Retina (tissue), 1 donor: ENCODE measurements around the gene ANXA11.
"Not testable (repeated sequence)": the region's sequence is repeated elsewhere in the genome, so short reads cannot be mapped to it uniquely, and the experiment has no call there.

Experiments used
- DNase-seq: peaks from one replicate; pipeline ENCODE4 v3.0.0-alpha.2; 2016

Gene ANXA11

GRCh38 chr10:80207768-80208370, 2.5 kb upstream of the ANXA11 start:
- DNase-seq, result no peak

DNA sequence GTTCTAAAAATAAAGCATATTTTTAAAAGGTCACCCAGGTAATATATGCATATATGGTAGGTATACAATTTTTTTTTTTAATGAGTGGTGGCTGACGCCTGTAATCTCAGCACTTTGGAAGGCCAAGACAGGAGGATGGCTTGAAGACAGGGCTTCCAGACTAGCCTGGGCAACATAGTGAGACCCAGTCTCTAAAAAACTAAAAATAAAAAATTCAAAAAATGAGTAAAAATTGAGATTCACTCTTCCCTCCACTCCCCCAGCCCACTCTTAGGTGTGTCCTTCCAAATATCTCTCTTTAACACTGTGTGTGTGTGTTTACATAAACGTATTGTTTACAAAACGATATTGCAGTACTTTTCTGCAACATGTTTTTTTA, 929 bp upstream of the ANXA11 start:
- no peak for DNase-seq

- DNase-seq, result peak; percentile 39
Observed at GRCh38 chr10:80204677-80205476, 460 bp downstream of the ANXA11 start.

DNA sequence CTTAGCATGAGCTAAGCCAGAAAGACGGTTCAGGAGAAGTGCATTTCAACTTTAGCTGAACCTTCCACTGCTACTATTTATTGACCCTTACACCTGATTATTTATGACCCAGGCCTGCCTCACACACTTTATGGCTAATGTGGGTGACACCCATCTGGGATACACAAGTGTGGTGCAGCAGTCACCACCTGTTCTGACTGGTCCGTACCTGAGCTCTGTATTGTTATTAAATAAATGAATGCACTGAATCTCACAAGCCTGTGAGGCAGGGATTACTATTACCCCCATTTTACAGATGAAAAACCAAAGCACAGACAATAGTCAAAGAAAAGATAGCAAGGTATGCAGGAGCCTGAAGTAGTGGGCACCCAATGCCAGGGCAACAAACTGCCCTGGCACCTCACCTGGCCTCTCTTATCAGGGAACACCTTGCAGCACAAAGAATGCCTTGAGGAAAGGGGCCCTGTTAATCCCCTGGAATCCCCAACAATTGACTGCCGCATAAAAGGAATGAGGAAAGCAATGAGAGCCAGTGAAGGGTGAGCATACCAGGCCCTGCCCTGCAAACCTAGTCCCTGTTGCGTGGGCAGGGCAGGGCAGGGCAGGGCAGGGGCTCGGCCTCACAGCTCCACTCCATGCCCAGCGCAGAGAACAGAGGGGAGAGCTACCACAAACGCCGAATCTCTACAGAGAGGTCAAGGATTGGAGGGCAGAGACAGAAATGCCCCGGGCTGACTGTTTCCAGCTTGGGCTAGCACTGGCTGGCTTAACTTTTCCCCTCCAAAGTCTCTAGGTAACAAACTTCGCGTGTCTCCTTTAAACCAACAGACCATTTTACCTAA, 1.3 kb downstream of the ANXA11 start:
- no peak for DNase-seq

GRCh38 chr10:80202934-80203834, 2.2 kb downstream of the ANXA11 start:
- DNase-seq, result peak; percentile 16

DNA sequence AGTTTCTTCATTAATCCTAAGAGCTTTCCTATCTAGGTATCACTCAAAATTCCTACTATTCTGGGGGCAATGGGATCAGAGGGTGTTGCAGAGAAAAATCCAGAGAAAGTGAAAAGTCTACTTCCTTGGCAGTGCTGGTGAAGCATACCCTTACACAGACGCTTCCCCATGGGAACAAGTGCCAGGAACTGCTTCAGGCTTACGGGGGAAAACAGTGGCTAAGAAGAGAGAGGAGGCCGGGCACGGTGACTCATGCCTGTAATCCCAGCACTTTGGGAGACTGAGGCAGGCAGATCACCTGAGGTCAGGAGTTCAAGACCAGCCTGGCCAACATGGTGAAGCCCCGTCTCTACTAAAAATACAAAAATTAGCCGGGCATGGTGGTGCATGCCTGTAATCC, 2.8 kb downstream of the ANXA11 start:
- DNase-seq, result not testable (repeated sequence)

DNA sequence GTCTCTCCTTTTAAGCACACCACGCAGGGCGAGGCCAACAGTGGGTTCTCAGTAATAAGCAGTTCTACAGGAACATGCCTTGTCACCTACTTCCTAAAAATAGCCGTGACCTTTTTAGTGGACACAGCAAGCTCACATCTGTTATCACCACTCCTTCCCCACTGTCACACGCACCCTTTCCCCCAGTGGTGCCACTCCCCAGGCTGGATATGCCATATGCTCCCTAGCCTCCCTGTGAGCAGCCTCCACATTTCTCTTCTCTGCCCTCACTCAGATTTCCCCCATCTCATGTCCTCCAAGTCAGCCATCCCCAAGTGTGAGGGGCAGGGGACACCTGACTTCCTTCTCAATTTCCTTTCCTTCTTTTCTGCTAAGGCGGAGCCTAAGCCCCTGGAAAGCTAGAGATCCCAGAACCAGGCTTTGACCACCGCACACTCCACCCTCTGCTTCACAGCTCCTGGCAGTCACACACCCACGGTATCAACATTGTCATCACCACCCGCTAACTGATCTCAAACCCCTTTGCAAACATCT, 3.7 kb downstream of the ANXA11 start:
- DNase-seq, result no peak

DNA sequence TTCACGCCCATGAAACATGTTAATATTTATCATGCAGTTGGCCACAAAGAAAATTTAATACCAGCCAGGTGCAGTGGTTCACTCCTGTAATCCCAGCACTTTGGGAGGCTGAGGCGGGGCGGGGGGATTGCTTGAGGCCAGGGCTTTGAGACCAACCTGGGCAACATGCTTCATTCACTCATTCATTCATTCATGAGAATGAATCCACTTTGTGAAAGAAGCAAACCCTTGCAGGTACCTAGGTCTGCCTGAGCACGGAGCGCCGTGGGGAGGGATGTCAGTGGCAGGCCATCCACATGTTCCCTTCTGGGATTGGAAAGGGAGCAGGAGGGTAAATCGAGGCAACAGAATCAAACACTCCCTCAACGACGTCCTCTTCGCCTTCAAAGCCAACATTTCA, 4.7 kb downstream of the ANXA11 start:
- no peak for DNase-seq

DNA sequence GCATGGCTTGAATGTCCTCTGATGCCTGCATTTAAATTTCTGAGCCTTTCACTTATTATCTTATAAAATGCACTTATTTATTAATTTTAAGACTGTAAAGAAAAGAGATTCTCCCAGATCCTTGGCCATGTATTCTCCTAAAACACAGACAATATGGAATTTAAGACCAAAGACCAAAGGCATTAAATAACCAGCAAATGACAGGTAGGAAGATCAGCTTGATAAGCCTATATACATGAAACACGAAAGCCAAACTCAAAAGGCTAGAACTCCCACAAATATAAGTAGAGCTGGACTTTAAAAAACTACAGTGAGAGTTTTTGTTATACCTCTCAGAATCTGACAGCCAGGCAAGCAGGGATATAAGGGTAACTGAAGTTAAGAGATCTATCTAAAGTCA, 5.1 kb downstream of the ANXA11 start:
- no peak for DNase-seq

GRCh38 chr10:80199828-80200227, 5.5 kb downstream of the ANXA11 start:
- DNase-seq, result no peak

GRCh38 chr10:80197972-80198916, 7.1 kb downstream of the ANXA11 start:
- no peak for DNase-seq

- no peak for DNase-seq
Observed at GRCh38 chr10:80196950-80197315, 8.4 kb downstream of the ANXA11 start.

DNA sequence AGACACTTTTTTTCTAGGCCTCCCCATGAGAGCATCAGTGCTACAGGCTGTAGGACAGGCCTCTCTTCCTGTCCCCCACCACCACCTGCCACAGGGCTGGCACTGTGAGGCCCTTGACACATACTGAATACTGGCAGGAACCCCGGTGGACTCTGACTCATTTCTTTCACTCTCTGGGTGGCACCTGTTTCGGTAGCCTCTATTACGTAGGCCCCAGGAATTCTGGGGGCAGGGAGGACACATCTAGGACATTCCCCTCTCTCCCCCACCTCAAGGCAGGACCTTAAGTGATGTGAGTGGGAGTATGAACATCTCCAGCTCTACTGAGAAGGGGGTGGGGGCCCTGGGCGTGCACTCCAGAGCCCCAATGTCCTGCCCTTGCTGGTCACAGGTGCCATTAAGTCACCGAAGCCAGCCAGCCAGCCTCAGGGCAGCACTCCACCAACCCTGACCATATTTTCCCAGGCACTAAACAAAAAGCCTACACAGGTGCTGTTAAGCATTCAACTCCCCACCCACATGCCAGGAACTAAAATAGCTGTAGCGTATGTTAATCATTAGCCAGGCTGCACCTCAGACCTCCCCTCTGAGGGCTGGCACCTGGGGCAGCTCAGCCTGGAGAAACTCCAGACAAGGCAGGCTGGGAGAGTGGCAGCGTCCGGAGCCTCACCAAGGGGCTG, 8.9 kb downstream of the ANXA11 start:
- no peak for DNase-seq

DNA sequence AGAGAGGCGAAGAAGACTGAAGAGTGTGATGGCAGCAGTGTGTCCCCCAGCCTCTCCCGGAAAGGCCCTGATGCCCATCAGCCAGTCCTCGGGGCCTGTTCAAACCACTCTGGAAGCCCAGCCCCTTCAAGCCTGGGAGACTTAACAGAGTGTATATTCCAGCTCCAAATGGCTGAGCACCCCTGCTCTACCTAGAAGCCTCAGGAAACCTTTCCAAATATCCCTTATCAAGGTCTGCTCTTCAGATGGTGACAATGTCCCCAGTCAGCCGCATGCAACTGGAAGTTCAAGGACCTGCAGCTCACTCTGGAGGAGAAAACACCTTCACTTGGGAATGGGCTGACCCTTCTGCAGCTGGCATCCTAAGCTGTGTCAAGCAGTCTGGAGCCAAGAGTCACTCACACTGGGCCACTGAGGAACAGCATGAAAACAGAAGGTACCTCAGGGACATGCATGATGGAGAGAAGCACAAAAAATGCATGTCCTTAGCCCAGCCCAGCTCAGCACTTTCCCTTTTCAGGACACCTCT, 10.2 kb downstream of the ANXA11 start:
- DNase-seq, result no peak

DNA sequence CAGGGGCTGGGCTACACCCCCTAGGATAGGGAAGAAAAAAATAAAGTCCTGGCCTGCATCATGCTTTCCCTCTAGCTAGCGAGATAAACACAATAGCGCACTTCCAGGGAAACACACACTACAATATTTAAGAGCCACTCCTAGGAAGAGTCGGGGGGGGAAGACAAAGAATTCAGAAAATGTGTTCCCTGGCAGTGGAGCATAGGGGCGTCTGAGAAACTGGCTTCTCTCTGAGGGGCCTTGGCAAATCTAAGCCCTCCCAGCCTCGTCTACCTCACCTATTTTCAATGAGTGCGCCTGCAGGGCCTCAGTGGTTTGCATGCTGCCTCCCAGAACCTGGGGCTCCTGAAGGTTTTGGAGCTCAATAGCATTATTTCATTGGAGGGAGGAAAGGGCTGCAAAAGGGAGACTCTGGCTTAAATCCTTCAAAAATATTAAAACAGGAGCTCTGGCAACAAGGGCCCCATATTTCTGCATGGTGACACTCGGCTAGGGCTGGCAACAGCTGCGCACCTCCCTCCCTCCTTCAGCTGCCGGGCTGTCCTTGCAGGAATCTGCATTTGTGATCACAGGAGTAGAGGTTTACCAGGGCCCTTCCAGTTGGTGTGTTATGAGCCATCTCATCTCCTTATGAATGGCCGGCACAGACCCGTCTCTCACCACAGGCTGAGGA, 10.8 kb downstream of the ANXA11 start:
- no peak for DNase-seq

GRCh38 chr10:80192553-80192952, 12.8 kb downstream of the ANXA11 start:
- no peak for DNase-seq

- DNase-seq, result no peak
Observed at GRCh38 chr10:80191589-80192270, 13.6 kb downstream of the ANXA11 start.

GRCh38 chr10:80188713-80189112, 16.6 kb downstream of the ANXA11 start:
- DNase-seq, result no peak
